Upper lobe of left lung (tissue), 4 donors: ENCODE measurements around the gene INPP5E.

Experiments used
- POLR2A ChIP-seq, 4 donors: fragments of 450-650 bp; IDR thresholded peaks; one replicate each; pipeline ENCODE4 v1.5.1; 2016 to 2017; ENCODE audit warnings: antibody characterized with exemption in 4 of 4, mild to moderate bottlenecking in 2 of 4
- TF ChIP-seq, protein P1 (sequence below), 6 experiments: fragments of 450-650 bp in 4 of 6; fragments of 200-600 bp in 2 of 6; sonication (generic) in 2 of 6; IDR thresholded peaks; one replicate each; pipeline ENCODE4 v1.5.1; 2016 to 2019; ENCODE audit warnings: antibody characterized with exemption in 6 of 6

DNA sequence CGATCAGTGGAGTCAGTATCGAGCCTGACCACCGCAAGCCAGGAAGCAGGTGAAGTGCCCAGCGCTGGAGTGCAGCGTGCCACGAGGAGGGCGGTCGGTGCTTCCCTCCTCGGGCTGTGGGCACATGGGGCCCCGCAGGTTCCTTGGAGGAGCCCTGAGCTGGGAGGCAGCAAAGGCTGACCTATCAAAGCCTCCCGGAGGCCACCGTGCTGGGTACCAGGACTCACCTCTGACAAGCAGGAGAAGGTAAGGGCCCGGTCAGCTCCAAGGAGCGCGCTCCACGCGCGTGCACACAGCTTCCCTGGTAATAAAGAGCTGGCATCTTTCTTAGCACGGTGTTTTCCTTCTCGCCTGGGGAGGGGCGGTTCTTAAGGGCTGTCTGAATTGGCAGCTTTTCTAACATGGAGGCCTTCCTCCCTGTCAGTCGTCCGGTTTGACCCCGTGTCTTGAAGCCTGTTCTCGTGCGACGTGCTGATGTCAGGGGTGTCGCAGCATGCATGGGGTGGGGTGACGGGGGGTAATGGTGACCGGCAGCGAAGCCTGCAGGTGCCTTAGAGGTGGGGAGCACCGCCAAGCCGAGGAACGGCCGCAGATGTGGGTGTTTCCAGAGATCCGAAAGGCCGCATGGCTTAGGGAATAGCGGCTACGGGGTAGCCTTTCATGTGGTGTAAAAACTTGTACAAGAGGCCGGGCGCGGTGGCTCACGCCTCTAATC is 16.1 kb downstream of the INPP5E start:
- TF ChIP-seq, protein P1, sequence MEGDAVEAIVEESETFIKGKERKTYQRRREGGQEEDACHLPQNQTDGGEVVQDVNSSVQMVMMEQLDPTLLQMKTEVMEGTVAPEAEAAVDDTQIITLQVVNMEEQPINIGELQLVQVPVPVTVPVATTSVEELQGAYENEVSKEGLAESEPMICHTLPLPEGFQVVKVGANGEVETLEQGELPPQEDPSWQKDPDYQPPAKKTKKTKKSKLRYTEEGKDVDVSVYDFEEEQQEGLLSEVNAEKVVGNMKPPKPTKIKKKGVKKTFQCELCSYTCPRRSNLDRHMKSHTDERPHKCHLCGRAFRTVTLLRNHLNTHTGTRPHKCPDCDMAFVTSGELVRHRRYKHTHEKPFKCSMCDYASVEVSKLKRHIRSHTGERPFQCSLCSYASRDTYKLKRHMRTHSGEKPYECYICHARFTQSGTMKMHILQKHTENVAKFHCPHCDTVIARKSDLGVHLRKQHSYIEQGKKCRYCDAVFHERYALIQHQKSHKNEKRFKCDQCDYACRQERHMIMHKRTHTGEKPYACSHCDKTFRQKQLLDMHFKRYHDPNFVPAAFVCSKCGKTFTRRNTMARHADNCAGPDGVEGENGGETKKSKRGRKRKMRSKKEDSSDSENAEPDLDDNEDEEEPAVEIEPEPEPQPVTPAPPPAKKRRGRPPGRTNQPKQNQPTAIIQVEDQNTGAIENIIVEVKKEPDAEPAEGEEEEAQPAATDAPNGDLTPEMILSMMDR (IDR thresholded peaks at IDR 0.05), result no peak
- TF ChIP-seq POLR2A (IDR thresholded peaks at IDR 0.05), result no peak
